GM18909 (cell line): ENCODE data around the gene FGF9.

Experiments
- ATAC-seq: cut with Tn5 transposase; IDR thresholded peaks from one replicate; pipeline ENCODE4 v1.9.1; 2021; ENCODE audit warnings: mild to moderate bottlenecking; ENCODE audit not compliant: unreplicated experiment, poor library complexity

The FGF9 gene

GRCh38 chr13:21673789-21674489 lies 3.1 kb downstream of the FGF9 start:
- peak; percentile 35 for ATAC-seq

- ATAC-seq: no peak
These were observed 3.7 kb downstream of the FGF9 start for GRCh38 chr13:21674490-21675009.

- ATAC-seq: no peak
These were observed 4.5 kb downstream of the FGF9 start for GRCh38 chr13:21675095-21675991.

GRCh38 chr13:21676611-21677021 lies 5.7 kb downstream of the FGF9 start:
- ATAC-seq: no peak

GRCh38 chr13:21677075-21677623 lies 6.3 kb downstream of the FGF9 start:
- no peak for ATAC-seq

GRCh38 chr13:21683034-21683733 lies 12.3 kb downstream of the FGF9 start:
- ATAC-seq: no peak

GRCh38 chr13:21684576-21684975 lies 13.7 kb downstream of the FGF9 start:
- no peak for ATAC-seq

GRCh38 chr13:21685485-21686064 lies 14.7 kb downstream of the FGF9 start:
- no peak for ATAC-seq

GRCh38 chr13:21686751-21687391 lies 16.0 kb downstream of the FGF9 start:
- peak; percentile 95 for ATAC-seq

GRCh38 chr13:21688056-21688455 lies 17.2 kb downstream of the FGF9 start:
- ATAC-seq: no peak

- ATAC-seq: no peak
These were observed 18.2 kb downstream of the FGF9 start for GRCh38 chr13:21689097-21689496.

- no peak for ATAC-seq
These were observed 20.1 kb downstream of the FGF9 start for GRCh38 chr13:21690955-21691354.

GRCh38 chr13:21691500-21691899 lies 20.6 kb downstream of the FGF9 start:
- ATAC-seq: no peak

- no peak for ATAC-seq
These were observed 21.1 kb downstream of the FGF9 start for GRCh38 chr13:21691928-21692327.

- ATAC-seq: no peak
These were observed 24.0 kb downstream of the FGF9 start for GRCh38 chr13:21694831-21695230.

- no peak for ATAC-seq
These were observed 24.7 kb downstream of the FGF9 start for GRCh38 chr13:21695546-21695945.

GRCh38 chr13:21696865-21697448 lies 26.1 kb downstream of the FGF9 start:
- no peak for ATAC-seq

GRCh38 chr13:21698817-21699679 lies 28.2 kb downstream of the FGF9 start:
- ATAC-seq: no peak
